Astrocyte (in vitro differentiated cells and primary cell): ENCODE results near the gene FRZB.

Experiments used
- EZH2 ChIP-seq: IDR thresholded peaks from 2 replicates; pipeline ENCODE4 v1.6.1; 2012; ENCODE audit warnings: mild to moderate bottlenecking, low read length, inconsistent platforms; ENCODE audit not compliant: insufficient read depth
- TF ChIP-seq, protein P1 (sequence below): IDR thresholded peaks from 2 replicates; pipeline ENCODE4 v1.5.1; 2011; ENCODE audit warnings: low read depth, mild to moderate bottlenecking, inconsistent platforms, low read length, moderate library complexity; ENCODE audit not compliant: insufficient read depth

- TF ChIP-seq EZH2: no peak
- TF ChIP-seq, protein P1, sequence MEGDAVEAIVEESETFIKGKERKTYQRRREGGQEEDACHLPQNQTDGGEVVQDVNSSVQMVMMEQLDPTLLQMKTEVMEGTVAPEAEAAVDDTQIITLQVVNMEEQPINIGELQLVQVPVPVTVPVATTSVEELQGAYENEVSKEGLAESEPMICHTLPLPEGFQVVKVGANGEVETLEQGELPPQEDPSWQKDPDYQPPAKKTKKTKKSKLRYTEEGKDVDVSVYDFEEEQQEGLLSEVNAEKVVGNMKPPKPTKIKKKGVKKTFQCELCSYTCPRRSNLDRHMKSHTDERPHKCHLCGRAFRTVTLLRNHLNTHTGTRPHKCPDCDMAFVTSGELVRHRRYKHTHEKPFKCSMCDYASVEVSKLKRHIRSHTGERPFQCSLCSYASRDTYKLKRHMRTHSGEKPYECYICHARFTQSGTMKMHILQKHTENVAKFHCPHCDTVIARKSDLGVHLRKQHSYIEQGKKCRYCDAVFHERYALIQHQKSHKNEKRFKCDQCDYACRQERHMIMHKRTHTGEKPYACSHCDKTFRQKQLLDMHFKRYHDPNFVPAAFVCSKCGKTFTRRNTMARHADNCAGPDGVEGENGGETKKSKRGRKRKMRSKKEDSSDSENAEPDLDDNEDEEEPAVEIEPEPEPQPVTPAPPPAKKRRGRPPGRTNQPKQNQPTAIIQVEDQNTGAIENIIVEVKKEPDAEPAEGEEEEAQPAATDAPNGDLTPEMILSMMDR: no peak
These were observed 44.5 kb upstream of the FRZB start for GRCh38 chr2:182910965-182911364.
